Fibroblast of the aortic adventitia (primary cell): Measurements from ENCODE around the gene ATXN1. TPM values are rescaled to one million over a fixed set of nuclear protein-coding genes. Genes with fewer than 3 reads are reported as not detected.
A peak's percentile ranks its signal among the peaks of the same experiment; 100 is the strongest.

Experiments used
- DNase-seq: peaks from one replicate; pipeline ENCODE4 v3.0.0-alpha.2; 2010; ENCODE audit warnings: low read depth
- H3K4me3 ChIP-seq: 2 replicates; pipeline ENCODE4 v1.5.1; 2011; ENCODE audit warnings: low read depth, mild to moderate bottlenecking, control low read depth, low read length, moderate library complexity
- CTCF ChIP-seq: IDR thresholded peaks from 2 replicates; pipeline ENCODE4 v1.5.1; 2011; ENCODE audit warnings: mild to moderate bottlenecking, low read length, control low read depth, inconsistent platforms; ENCODE audit not compliant: insufficient read depth
- total RNA-seq: library from RNA; depleted of rRNA; stranded (reverse); fragments of >200 nt; gene quantifications from 2 replicates; pipeline ENCODE4 v1.2.3, GENCODE V29; 2012; ENCODE audit warnings: low replicate concordance

Gene ATXN1
- 31.8 and 39.3 TPM in 2 replicates for total RNA-seq

- H3K4me3 ChIP-seq, result peak within 1 kb of the TSS; percentile 92
- DNase-seq, result no peak
- no peak for TF ChIP-seq CTCF
Observed at GRCh38 chr6:16760516-16761470, at the start of gene ATXN1. TSS of gene ATXN1 (minus strand) at chr6:16761460.

GRCh38 chr6:16810411-16810810 lies 49.2 kb upstream of the ATXN1 start:
- no peak for DNase-seq
- H3K4me3 ChIP-seq, result no peak overlapping the region
- TF ChIP-seq CTCF, result no peak

- no peak for TF ChIP-seq CTCF
- H3K4me3 ChIP-seq, result no peak overlapping the region
- no peak for DNase-seq
Observed at GRCh38 chr6:16809753-16810358, 48.6 kb upstream of the ATXN1 start.

- no peak for DNase-seq
- TF ChIP-seq CTCF, result no peak
- no peak overlapping the region for H3K4me3 ChIP-seq
Observed at GRCh38 chr6:16807956-16808355, 46.7 kb upstream of the ATXN1 start.

GRCh38 chr6:16806363-16806762 lies 45.1 kb upstream of the ATXN1 start:
- DNase-seq, result no peak
- no peak for TF ChIP-seq CTCF
- no peak overlapping the region for H3K4me3 ChIP-seq

- DNase-seq, result peak; percentile 21
- no peak overlapping the region for H3K4me3 ChIP-seq
- no peak for TF ChIP-seq CTCF
Observed at GRCh38 chr6:16805243-16805950, 44.1 kb upstream of the ATXN1 start.
